T-helper 1 cell (primary cell): Measurements from ENCODE around the gene IREB2.

Source experiments
- DNase-seq, 5 donors: peaks; one replicate each; pipeline ENCODE4 v3.0.0-alpha.2; 2012 to 2020

Gene IREB2

DNA sequence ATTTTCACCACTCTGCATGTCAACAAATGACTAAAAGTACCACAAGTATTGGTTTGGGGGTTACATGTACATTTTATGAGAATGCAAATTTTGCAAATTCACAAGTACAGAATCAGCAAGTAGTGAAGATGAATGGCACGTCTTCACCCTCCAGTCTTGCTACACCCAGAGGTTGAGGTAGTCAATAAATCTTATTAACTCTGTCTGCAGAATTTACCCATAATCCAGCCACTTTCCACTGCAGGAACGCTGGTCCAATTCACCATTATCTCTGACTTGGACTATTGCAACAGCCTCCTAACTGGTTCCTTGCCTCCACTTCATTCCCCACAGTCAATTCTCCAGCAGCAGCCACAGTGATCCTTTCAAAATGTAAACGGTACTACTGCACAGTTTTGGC is 112.8 kb downstream of the IREB2 start:
- no peak for DNase-seq
